SHP77 treated with DMSO at 0.1 percent for 48 hours (cell line): ENCODE measurements around the gene NR2C2.

Source experiments
- DNase-seq: peaks from one replicate; lab custom pipeline; 2025; lab: John Stamatoyannopoulos, UW

The NR2C2 gene

GRCh38 chr3:14921811-14922705 lies 25.3 kb upstream of the NR2C2 start:
- DNase-seq = no peak

- no peak for DNase-seq
Measured at GRCh38 chr3:14922863-14923262, 24.5 kb upstream of the NR2C2 start.

- DNase-seq = no peak
Measured at GRCh38 chr3:14923476-14923875, 23.9 kb upstream of the NR2C2 start.

- DNase-seq = peak; percentile 44
Measured at GRCh38 chr3:14925729-14926591, 21.4 kb upstream of the NR2C2 start.

- no peak for DNase-seq
Measured at GRCh38 chr3:14926592-14926991, 20.8 kb upstream of the NR2C2 start.

- DNase-seq = no peak
Measured at GRCh38 chr3:14927308-14927707, 20.1 kb upstream of the NR2C2 start.

- no peak for DNase-seq
Measured at GRCh38 chr3:14929310-14930074, 17.9 kb upstream of the NR2C2 start.

- DNase-seq = no peak
Measured at GRCh38 chr3:14933820-14934425, 13.5 kb upstream of the NR2C2 start.

GRCh38 chr3:14935592-14936345 lies 11.6 kb upstream of the NR2C2 start:
- DNase-seq = no peak

GRCh38 chr3:14938954-14939353 lies 8.4 kb upstream of the NR2C2 start:
- no peak for DNase-seq

- no peak for DNase-seq
Measured at GRCh38 chr3:14941871-14942270, 5.5 kb upstream of the NR2C2 start.

- no peak for DNase-seq
Measured at GRCh38 chr3:14943042-14943441, 4.3 kb upstream of the NR2C2 start.

- DNase-seq = no peak
Measured at GRCh38 chr3:14946236-14946635, 1.1 kb upstream of the NR2C2 start.

- DNase-seq = no peak
Measured at GRCh38 chr3:14946739-14947099, 664 bp upstream of the NR2C2 start.

- peak; percentile 76 for DNase-seq
Measured at GRCh38 chr3:14947886-14948608, 664 bp downstream of the NR2C2 start.

- no peak for DNase-seq
Measured at GRCh38 chr3:14948609-14949038, 1.2 kb downstream of the NR2C2 start.

- DNase-seq = no peak
Measured at GRCh38 chr3:14949126-14949525, 1.7 kb downstream of the NR2C2 start.

- DNase-seq = no peak
Measured at GRCh38 chr3:14950274-14950673, 2.9 kb downstream of the NR2C2 start.

- no peak for DNase-seq
Measured at GRCh38 chr3:14957153-14957552, 9.8 kb downstream of the NR2C2 start.

GRCh38 chr3:14957925-14958324 lies 10.5 kb downstream of the NR2C2 start:
- no peak for DNase-seq
